Erythroblast (primary cell): ENCODE measurements around the gene SMARCAL1.

Experiments used
- GATA1 ChIP-seq: IDR thresholded peaks from 2 replicates; pipeline ENCODE4 v1.6.1; 2011; ENCODE audit warnings: low read depth, mild to moderate bottlenecking, control low read depth, low read length, moderate library complexity
- POLR2A ChIP-seq: IDR thresholded peaks from 2 replicates; pipeline ENCODE4 v1.6.1; 2011; ENCODE audit warnings: mild to moderate bottlenecking, low read length

DNA sequence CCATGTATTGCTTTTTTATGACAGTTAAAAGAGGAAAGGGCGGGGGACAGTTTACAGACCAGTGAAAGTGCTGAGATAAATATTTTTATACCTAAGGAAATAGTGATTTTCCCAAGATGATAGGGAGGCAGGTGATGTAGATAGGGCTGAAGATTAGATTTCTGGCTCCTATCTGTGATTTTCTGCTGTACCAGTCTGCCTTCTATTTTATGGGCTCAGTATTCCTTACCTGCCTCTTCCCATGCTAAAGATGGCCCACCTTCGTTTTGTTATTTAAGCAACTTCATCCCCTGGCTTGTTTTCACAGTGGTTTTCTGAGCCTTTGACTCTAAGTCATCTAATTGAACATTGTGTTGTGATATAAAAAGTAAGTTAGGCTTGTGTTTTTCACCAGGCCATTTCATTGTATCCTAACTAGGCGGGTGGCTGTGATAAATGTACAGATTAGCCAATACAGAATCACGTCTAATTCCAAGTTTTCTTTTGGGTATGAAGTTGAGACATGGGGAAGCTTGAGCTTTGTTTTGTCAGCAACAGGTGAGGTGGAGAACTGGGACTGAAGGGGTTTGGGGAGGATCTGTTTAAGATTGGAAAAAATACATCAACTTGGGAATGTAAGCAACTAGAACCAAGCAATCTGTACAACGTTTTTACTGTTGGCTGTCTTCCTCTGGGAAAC is 91.6 kb downstream of the SMARCAL1 start:
- TF ChIP-seq POLR2A: no peak
- no peak for TF ChIP-seq GATA1
